Posterior cingulate gyrus (tissue), 11 donors: ENCODE data around the gene TNS3.
"Not testable (repeated sequence)": the region's sequence is repeated elsewhere in the genome, so short reads cannot be mapped to it uniquely, and the experiment has no call there.

ENCODE experiments used
- DNase-seq, 10 donors: peaks; one replicate each; pipeline versions ENCODE4 v3.0.0 to v3.0.0-alpha.2; 2020 to 2021; ENCODE audit warnings: mixed read lengths in 3 of 10
- intact Hi-C: fragments of 100-400 bp; cut with DNase I; formaldehyde crosslinking; loops from one replicate; pipeline ENCODE4 v1.15.1; 2023

Gene TNS3

DNA sequence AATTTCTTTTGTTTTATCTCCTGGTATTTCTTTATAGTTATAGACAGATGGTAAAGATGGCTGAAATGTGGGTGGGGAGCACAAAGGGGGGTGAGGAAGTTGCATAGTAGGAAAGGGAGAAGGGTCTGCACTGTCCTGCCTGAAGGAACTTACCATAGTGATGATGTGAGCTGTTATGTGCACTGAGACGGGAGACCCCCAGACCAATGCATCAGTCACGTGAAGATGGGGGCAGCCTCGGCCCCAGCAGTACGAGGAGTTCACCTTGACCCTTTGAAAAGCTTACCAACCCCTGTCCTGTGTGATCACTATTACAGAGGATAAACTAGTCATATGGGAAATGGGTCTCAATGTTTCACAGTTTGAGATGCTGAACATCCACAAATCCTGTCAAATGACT, 316.3 kb downstream of the TNS3 start:
- intact Hi-C loops: loop anchor here (1.0 to 5.0 kb wide), 2 partner anchors 167 to 554 kb away; no protein-coding TSS in a partner anchor
- DNase-seq: no peak

DNA sequence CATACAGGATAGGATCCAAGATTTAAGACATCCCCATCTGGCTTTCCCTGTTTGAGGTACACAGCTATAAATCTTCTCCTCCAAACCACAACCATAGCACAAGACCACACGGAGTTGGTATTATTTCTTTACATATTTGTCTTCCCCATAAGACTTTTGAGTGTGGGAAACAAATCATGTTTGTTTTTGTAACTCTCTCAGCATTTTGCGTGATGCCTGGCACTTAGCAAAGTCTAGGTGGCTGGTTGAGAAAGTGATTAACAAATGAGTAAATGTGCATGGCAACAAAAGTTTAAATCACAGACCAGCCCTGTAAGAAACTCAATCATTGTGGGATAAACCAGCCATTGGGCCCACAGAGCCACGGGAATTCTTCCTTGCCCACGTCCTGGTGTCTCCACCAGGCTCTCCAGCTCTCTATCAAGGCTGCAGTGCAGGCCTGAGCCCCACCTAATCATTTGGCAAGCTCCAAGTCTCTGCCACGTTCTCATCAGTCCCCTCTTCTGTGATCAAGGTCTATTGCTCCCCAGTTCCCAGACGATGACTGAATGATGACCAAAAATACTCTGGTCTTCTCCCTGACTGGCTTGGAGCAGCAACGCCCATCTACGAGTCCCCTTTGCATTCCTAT, 317.8 kb downstream of the TNS3 start:
- intact Hi-C loops: no loop called here
- no peak for DNase-seq

- intact Hi-C loops: no loop called here
- DNase-seq: no peak
Measured at GRCh38 chr7:47262881-47263280, 319.0 kb downstream of the TNS3 start.

GRCh38 chr7:47262160-47262559, 319.8 kb downstream of the TNS3 start:
- intact Hi-C loops, DNase-seq: not testable (repeated sequence)

GRCh38 chr7:47260270-47260669, 321.6 kb downstream of the TNS3 start:
- intact Hi-C loops: no loop called here
- DNase-seq: no peak

DNA sequence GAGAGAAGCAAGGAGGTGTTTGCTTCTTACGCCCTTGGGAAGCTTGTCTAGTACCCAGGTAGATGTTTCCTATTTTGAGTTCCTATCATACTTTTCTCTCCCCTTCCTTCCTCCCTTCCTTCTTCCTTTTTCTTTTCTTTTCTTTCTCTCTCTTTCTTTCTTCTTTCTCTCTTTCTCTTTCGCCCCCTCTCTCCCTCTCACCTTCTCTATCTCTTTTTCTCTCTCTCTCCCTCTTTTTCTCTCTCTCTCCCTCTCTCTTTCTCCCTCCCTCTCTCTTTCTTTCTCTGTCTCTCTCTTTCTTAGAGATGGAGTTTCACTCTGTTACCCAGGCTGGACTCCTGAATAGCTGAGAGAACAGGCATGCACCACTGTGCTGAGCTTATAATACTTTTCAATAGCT, 322.2 kb downstream of the TNS3 start:
- intact Hi-C loops: no loop called here

DNA sequence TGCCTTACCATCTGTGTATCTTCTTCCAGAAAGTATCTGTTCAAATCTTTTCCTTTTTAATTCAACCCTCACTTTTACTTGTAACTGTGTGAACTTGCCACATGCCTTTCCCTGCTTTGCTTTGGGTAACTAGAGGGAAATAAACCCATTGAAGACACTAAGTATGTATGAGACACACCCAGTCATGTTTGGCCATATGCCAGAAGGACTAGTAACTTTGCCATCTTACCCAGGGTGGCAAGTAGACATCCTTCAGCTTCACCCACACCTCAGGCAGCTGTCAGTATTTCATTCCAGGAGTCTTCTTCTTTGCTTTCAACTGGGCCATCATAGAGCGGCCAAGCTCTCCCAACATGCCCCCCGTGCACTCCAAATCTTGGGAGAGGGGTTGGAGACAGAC, 323.1 kb downstream of the TNS3 start:
- DNase-seq: no peak
- intact Hi-C loops: no loop called here

More for the DNA sequence above, 322.2 kb downstream of the TNS3 start:
- no peak for DNase-seq

- intact Hi-C loops: no loop called here
- no peak for DNase-seq
Measured at GRCh38 chr7:47256016-47256415, 325.9 kb downstream of the TNS3 start.

DNA sequence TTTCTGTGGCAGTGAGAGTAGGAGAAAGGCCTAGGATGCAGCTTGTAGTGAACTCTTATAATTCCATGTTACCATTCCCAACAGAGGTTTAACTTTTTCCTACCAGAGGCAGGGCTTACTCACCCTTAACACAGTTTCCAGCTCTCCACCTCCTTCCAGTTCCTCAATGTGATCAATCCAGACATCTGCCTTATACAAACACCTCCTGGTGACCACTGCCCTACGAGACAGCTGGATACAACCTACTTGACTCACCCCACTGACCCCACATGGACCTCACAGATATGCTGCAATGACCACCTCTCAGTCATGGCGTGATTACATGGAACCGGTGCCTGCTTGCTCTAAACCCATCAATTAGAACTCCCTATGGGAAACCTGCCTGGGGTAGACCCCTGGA, 326.5 kb downstream of the TNS3 start:
- no peak for DNase-seq
- intact Hi-C loops: loop anchor here (2.0 kb wide), 1 partner anchor 1333 kb away; no protein-coding TSS in a partner anchor

DNA sequence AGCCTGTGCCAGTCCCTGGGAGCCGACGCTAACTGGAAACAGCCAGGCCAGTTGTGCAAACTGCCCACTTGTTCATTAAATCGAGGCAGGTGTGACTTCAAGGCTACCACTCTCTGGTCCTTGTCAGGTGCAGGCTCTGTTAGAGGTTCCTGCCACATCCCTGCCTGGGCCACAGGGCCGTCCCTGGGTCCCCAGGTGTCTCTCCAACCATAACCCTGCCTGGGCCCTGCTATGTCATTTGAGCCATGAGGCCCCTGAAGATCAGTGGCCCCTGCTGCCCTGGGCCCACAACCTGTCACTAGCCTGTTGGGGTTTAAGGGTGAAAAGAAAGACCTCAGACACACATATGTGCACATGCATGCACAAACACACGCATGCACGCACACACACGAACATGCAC, 326.9 kb downstream of the TNS3 start:
- intact Hi-C loops: loop anchor here (2.0 kb wide), 1 partner anchor 1332 kb away; no protein-coding TSS in a partner anchor
- no peak for DNase-seq

- DNase-seq: peak; percentile 50 to 95 (median 68)
- intact Hi-C loops: loop anchor here (2.0 kb wide), 1 partner anchor 1332 kb away; no protein-coding TSS in a partner anchor
Measured at GRCh38 chr7:47254081-47254977, 327.6 kb downstream of the TNS3 start.

DNA sequence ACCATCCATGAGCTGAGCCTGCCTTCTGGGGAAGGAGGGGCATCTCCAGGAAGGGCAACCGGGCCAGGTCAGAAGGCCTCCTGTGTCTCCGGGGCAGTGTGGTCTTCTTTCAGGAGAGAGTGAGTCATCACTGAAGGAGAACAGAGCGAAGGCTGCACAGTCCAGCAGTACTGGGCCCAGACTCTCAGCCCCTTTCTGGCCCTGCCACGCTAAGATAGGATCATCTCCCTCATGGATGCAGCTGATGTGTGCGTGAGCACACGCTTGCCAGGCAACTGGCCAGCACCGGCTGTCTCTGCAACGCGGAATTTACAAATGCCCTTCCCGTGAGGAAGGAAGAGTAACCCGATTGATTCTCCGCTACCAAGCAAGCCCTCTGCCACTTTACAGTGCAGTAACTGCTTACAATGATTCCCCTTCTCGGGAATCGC, 328.2 kb downstream of the TNS3 start:
- intact Hi-C loops: loop anchor here (2.0 kb wide), 1 partner anchor 1331 kb away; no protein-coding TSS in a partner anchor
- peak in 6 of 10 donors; percentile 13 to 84 (median 22) for DNase-seq

- intact Hi-C loops: no loop called here
- DNase-seq: no peak
Measured at GRCh38 chr7:47252675-47253074, 329.2 kb downstream of the TNS3 start.

GRCh38 chr7:47249361-47249760, 332.6 kb downstream of the TNS3 start:
- no peak for DNase-seq
- intact Hi-C loops: no loop called here

DNA sequence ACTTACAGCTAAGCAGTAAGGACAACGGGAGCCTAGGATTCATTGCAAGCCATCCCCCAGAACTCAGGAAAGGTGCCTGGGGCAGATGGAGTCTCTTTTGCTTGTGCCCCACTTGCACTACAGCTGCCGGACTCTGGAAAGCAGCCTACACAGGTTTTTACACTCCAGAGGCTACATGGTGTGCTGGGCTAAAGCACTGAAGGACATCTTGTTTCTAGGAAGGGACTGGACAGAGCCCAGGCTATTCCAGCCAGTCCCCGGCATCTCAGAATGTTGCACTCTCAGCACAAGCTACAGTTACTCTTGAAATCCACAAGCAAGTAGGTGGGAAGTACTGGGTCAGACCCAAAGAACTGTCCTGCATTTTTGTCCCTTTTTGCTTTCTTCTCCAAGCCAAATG, 333.1 kb downstream of the TNS3 start:
- intact Hi-C loops: no loop called here
- DNase-seq: no peak

GRCh38 chr7:47247132-47247531, 334.8 kb downstream of the TNS3 start:
- DNase-seq: no peak
- intact Hi-C loops: no loop called here

DNA sequence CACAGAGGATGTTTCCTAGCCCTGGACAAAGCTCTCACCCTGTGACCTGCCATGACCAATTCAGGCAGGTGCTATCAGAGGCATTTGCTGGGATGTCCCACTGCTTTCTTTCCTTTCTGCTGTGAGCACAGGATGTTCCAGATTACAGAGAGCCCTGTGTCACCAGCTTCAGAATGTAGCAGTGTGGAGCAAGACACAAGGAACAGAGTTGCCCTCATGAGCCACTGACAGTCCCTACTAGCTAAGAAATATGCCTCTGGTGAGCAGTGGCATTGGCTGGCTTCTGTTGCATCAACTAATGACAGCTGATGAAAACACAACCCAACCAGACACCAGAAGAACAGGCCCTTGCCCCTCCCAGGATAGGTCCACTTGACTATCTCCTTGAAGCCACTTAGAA, 337.2 kb downstream of the TNS3 start:
- intact Hi-C loops: no loop called here
- no peak for DNase-seq

DNA sequence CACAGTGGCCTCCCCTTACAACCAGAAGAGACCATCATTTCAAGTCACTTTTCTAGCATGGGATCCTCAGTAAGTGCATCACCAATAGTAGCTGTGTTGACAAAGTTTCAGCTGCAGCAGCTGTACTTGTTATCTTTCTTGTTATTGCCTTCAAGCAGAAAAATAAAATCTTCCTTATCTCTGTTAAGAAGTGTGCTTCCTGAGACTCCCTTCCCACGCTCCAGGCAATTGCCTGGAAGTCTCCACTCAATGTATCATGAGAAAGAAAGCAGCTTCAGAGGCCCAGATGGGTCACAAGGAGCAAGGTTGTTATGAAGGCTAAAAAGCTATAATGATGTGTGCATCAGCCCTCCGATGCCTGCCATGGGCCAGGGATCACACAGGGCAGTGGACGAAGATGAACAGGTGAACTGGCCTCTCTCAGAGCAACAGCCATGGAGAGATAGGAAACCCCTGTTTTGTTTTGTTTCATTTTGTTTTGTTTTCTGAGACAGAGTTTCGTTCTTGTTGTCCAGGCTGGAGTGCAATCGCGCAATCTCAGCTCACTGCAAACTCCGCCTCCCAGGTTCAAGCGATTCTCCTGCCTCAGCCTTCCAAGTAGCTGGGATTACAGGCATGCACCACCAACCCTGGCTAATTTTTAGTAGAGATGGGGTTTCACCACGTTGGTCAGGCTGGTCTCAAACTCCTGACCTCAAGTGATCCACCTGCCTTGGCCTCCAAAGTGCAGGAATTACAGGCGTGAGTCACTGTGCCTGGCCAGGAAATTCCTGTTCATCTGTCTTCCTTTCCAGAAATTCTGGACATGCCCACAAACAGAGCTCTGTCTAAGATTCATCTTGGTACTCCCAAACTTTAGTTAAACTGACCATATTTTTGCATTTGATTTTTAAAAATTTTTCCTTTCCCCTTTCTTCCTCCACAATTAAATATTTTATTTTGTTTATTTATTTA, 340.5 kb downstream of the TNS3 start:
- intact Hi-C loops: no loop called here
- no peak for DNase-seq

- intact Hi-C loops: no loop called here
- no peak for DNase-seq
Measured at GRCh38 chr7:47239931-47240421, 341.9 kb downstream of the TNS3 start.

DNA sequence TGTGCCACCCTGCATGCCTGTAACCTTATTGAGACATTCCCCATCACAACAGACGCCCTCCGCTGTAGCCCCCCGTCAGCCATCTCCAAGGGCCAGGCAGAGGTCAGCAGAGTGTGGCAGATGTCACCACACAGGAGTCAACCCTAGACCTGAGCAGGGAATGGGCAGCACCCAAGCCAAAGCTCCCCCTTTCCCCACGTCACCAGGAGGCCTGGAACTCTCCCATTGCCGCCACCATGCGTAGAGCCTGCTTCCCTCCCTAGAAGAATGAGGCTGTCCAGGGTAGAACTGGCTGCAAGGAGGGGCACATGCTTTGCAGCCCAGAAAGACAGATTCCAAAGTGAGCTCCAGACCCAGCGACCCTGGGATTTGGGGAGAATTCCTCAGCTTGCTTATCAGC, 342.9 kb downstream of the TNS3 start:
- DNase-seq: no peak
- intact Hi-C loops: no loop called here
